ENCODE measurements around the gene UBE3C.

- TF ChIP-seq CTCF (IDR thresholded peaks at IDR 0.05), result no peak
- no peak for TF ChIP-seq EP300 (IDR thresholded peaks at IDR 0.05)
- no peak for TF ChIP-seq POLR2A (IDR thresholded peaks at IDR 0.05)
Observed at GRCh38 chr7:157097569-157097968, 41.2 kb upstream of the UBE3C start.
